Activated CD4-positive, alpha-beta memory T cell treated with anti-CD3 and anti-CD28 coated beads for 36 hours (primary cell): ENCODE data around the gene HACD2. TPM values are rescaled to one million over a fixed set of nuclear protein-coding genes. Genes with fewer than 3 reads are reported as not detected.

ENCODE experiments used
- CTCF ChIA-PET: fragments of 350-600 bp; sonication (Branson Sonifier 250); formaldehyde crosslinking; loops from one replicate; lab custom pipeline; 2021; ENCODE audit warnings: antibody characterized with exemption, inconsistent platforms; lab: Charles Lee
- POLR2A ChIA-PET: fragments of 350-600 bp; sonication (Branson Sonifier 250); formaldehyde crosslinking; loops from one replicate; lab custom pipeline; 2021; ENCODE audit warnings: antibody characterized with exemption; lab: Charles Lee
- DNase-seq: peaks from one replicate; pipeline ENCODE4 v3.0.0-alpha.2; 2020
- H3K27ac Mint-ChIP-seq: one replicate; pipeline ENCODE4 v1.8.0; 2021; ENCODE audit warnings: mixed read lengths
- H3K27me3 Mint-ChIP-seq: one replicate; pipeline ENCODE4 v1.8.0; 2021; ENCODE audit warnings: mixed read lengths
- H3K36me3 Mint-ChIP-seq: one replicate; pipeline ENCODE4 v1.8.0; 2021; ENCODE audit warnings: mixed read lengths
- H3K4me1 Mint-ChIP-seq: one replicate; pipeline ENCODE4 v1.8.0; 2021; ENCODE audit warnings: low read depth, mixed read lengths
- H3K4me3 Mint-ChIP-seq: one replicate; pipeline ENCODE4 v1.8.0; 2021; ENCODE audit warnings: mild to moderate bottlenecking, mixed read lengths
- H3K9me3 Mint-ChIP-seq: one replicate; pipeline ENCODE4 v1.8.0; 2021; ENCODE audit warnings: mixed read lengths
- intact Hi-C: fragments of 100-400 bp; cut with micrococcal nuclease; formaldehyde crosslinking; loops from one replicate; pipeline ENCODE4 v1.15.1; 2023
- total RNA-seq, 2 experiments: library from RNA; stranded (reverse); gene quantifications; one replicate each; pipeline ENCODE4 v1.2.3, GENCODE V29; 2021

Gene HACD2
- total RNA-seq, 2 experiments from 2014 or later = 27.0 to 27.9 TPM

DNA sequence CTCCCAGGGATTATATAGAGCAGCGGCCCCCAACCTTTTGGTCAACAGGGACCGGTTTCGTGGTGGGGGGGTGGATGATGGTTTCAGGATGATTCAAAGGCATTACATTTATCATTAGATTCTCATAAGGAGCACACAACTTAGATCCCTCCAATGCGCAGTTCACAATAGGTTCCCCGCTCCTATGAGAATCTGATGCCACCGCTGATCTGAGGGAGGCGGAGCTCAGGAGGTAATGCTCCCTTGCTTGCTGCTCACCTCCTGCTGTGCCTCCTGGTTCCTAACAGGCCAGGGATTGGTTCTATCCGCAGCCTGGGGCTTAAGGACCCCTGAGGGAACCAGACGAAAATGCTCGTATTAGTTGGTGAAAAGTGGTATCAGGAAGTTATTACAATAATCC is 1.3 kb upstream of the HACD2 start:
- H3K9me3 Mint-ChIP-seq = peaks cover 16% of the 10 kb centered on the region
- peak; percentile 66 for DNase-seq
- CTCF ChIA-PET = interaction anchor here (1.1 to 3.0 kb wide), 2 partner anchors 15 to 27 kb away, joined by 3 to 14 read pairs; no protein-coding TSS in a partner anchor
- POLR2A ChIA-PET = interaction anchor here (2.5 kb wide), 1 partner anchor 10 kb away, joined by 7 read pairs; no protein-coding TSS in a partner anchor
- H3K27ac Mint-ChIP-seq = no peak overlapping the region
- peaks cover 35% of the 10 kb centered on the region for H3K36me3 Mint-ChIP-seq
- H3K4me1 Mint-ChIP-seq = peaks cover 18% of the 10 kb centered on the region
- intact Hi-C loops = loop anchor here (10.0 kb wide), 1 partner anchor 791 kb away; the partner anchor contains the start of genes HSPBAP1 and SLC49A4
- no peak overlapping the region for H3K4me3 Mint-ChIP-seq
- H3K27me3 Mint-ChIP-seq = no peaks in the 10 kb centered on the region

DNA sequence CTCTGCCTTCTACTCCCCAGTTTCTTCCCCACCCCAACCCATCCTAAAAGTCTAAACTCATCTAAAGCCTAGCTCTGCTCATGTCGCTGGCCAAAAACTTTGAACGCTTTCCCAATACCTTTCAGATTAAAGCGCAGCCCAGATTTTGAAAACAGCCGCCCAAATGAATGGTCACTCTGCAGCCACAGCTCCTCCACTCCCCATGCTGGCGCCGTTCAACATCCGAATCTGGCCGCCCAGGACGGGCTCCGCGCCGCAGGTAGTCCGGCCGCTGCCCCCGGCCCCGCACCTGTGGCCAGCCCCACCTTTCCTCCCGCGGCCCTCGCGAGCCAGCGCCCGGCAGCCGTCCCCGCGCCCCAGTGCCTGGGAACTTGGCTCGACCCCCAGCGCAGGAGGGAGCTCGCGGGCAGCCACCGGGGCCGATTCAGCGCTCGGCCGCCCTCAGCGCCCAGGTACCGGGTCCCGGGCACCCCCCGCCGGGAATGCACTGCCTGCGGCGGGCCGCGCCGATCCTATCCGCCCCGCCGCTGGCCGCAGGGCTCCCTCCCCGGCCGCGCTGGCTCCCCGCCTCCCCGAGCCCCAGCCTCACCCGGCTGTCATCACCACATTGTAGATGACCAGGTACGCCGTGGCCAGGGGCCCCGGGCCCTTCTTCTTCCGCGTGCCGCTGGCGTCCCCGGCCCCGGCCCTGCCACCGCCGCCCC is 417 bp downstream of the HACD2 start:
- peak overlapping the region; percentile 65 for H3K27ac Mint-ChIP-seq
- CTCF ChIA-PET = interaction anchor here (0.8 to 3.0 kb wide), 4 partner anchors 23 to 33 kb away, joined by 3 to 14 read pairs (median 4); no protein-coding TSS in a partner anchor
- intact Hi-C loops = loop anchor here (2.0 to 10.0 kb wide), 3 partner anchors 44 to 1836 kb away; partner anchors contain the start of genes GOLGB1, HSPBAP1 and SLC49A4

DNA sequence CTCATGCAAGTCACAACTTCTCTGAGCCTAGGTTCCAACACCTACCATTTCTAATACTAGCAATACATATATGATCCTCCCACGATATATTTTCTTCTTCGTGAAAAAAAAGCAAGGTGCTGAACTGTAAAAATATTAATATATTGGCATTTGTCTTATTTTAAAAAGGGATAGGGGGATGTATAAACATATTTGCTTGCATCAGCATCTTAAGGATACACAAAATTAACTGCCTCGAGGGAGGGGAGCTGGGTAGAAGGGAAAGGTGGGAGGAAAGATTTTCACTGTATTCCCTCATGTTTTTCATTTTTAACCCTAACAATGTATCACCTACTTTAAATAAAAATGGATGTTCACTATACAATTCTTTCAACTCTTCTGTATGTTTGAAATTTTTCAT is 1.3 kb downstream of the HACD2 start:
- intact Hi-C loops = loop anchor here (10.0 kb wide), 1 partner anchor 789 kb away; the partner anchor contains the start of genes HSPBAP1 and SLC49A4
- no peak overlapping the region for H3K4me3 Mint-ChIP-seq
- POLR2A ChIA-PET = interaction anchor here (1.5 to 2.5 kb wide), 2 partner anchors 7 to 18 kb away, joined by 6 to 7 read pairs; no protein-coding TSS in a partner anchor
- peaks cover 18% of the 10 kb centered on the region for H3K4me1 Mint-ChIP-seq
- H3K27me3 Mint-ChIP-seq = no peaks in the 10 kb centered on the region
- CTCF ChIA-PET = interaction anchor here (1.3 to 3.0 kb wide), 4 partner anchors 15 to 30 kb away, joined by 3 to 14 read pairs (median 4); no protein-coding TSS in a partner anchor
- no peaks in the 10 kb centered on the region for H3K9me3 Mint-ChIP-seq
- no peak for DNase-seq
- H3K36me3 Mint-ChIP-seq = peaks cover 27% of the 10 kb centered on the region
- H3K27ac Mint-ChIP-seq = no peak overlapping the region

More for the DNA sequence above, 417 bp downstream of the HACD2 start:
- POLR2A ChIA-PET = interaction anchor here (1.5 to 2.5 kb wide), 2 partner anchors 8 to 19 kb away, joined by 6 to 7 read pairs; no protein-coding TSS in a partner anchor
- no peak for DNase-seq
- peaks cover 18% of the 10 kb centered on the region for H3K4me1 Mint-ChIP-seq
- no peaks in the 10 kb centered on the region for H3K9me3 Mint-ChIP-seq
- H3K36me3 Mint-ChIP-seq = peaks cover 29% of the 10 kb centered on the region
- no peaks in the 10 kb centered on the region for H3K27me3 Mint-ChIP-seq
- H3K4me3 Mint-ChIP-seq = no peak overlapping the region

DNA sequence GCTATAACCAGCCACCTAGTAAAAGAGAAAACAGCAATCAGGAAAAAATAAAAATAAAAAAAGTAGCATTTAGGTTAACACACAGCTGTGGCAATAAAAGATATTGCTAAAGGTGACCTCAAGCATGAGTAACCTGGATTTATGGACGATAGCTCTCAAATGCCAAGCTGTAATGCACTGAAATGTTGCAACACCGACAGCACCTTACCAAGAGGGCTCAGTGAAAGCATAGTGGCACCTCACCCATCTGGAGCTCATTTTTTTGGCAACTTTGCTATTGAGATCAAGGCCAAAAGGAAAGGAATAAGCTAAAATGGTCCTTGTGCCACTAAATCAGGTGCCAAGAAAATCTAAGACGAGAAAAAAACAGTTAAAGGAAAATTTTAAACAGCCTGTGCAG is 2.5 kb downstream of the HACD2 start:
- no peak overlapping the region for H3K27ac Mint-ChIP-seq
- no peaks in the 10 kb centered on the region for H3K9me3 Mint-ChIP-seq
- ChIA-PET POLR2A (no interaction called here), CTCF (interaction anchor here (1.3 to 2.2 kb wide), 2 partner anchors 14 to 23 kb away, joined by 3 to 12 read pairs; no protein-coding TSS in a partner anchor)
- peaks cover 18% of the 10 kb centered on the region for H3K4me1 Mint-ChIP-seq
- H3K27me3 Mint-ChIP-seq = no peaks in the 10 kb centered on the region
- peaks cover 27% of the 10 kb centered on the region for H3K36me3 Mint-ChIP-seq
- no peak for DNase-seq
- intact Hi-C loops = loop anchor here (10.0 kb wide), 1 partner anchor 788 kb away; the partner anchor contains the start of genes HSPBAP1 and SLC49A4
- no peak overlapping the region for H3K4me3 Mint-ChIP-seq

DNA sequence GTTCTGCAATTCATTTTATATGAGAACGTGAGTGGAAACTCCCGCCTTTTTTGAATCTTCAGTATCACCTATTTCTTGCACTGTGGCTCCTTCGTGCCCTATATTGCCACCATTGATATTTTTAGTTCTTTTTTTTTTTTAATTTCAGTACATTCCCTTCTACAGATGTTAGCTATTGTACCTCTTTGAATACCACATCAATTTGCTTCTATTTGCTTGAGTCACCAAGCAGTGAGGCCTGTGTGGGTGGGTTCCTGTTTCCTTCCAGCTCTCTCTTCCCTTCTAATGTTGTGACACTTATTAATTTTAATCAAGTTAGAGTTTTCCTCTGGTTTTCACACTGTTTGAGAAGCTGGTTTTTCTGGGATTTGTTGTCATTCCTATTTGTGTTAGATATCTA is 8.7 kb downstream of the HACD2 start:
- Mint-ChIP-seq H3K4me3 (no peak overlapping the region), H3K4me1 (peaks cover 18% of the 10 kb centered on the region), H3K27ac (no peak overlapping the region), H3K9me3 (no peaks in the 10 kb centered on the region), H3K36me3 (peaks cover 29% of the 10 kb centered on the region), H3K27me3 (no peaks in the 10 kb centered on the region)
- ChIA-PET CTCF (interaction anchor here (0.7 to 2.0 kb wide), 4 partner anchors 16 to 147 kb away, joined by 3 to 9 read pairs (median 6); no protein-coding TSS in a partner anchor), POLR2A (interaction anchor here (1.3 to 1.5 kb wide), 2 partner anchors 9 to 11 kb away, joined by 3 to 7 read pairs; partner anchors contain the start of gene HACD2)
- peak; percentile 43 for DNase-seq
- intact Hi-C loops = no loop called here

DNA sequence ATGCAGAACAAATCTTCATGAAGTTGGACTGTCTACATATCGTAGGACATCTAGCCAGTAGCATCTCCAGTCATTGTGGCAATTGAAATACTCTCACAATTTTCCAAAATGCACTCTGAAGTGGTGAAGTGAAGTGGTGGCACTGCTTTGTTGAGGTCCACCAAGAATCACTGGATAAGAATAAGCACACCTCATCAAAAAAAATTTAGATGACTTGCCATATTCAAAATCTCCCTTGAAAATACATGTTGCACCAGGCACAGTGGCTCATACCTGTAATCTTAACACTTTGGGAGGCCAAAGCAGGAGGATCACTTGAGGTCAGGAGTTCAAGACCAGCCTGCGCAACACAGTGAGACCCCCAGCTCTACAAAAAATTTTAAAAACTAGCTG is 12.9 kb downstream of the HACD2 start:
- Mint-ChIP-seq H3K27ac (no peak overlapping the region), H3K4me1 (peaks cover 18% of the 10 kb centered on the region), H3K4me3 (no peak overlapping the region), H3K9me3 (no peaks in the 10 kb centered on the region), H3K36me3 (peaks cover 11% of the 10 kb centered on the region), H3K27me3 (no peaks in the 10 kb centered on the region)
- intact Hi-C loops = no loop called here
- ChIA-PET CTCF (interaction anchor here (0.7 to 1.4 kb wide), 3 partner anchors 12 to 1173 kb away, joined by 3 to 7 read pairs (median 5); no protein-coding TSS in a partner anchor), POLR2A (no interaction called here)
- no peak for DNase-seq

DNA sequence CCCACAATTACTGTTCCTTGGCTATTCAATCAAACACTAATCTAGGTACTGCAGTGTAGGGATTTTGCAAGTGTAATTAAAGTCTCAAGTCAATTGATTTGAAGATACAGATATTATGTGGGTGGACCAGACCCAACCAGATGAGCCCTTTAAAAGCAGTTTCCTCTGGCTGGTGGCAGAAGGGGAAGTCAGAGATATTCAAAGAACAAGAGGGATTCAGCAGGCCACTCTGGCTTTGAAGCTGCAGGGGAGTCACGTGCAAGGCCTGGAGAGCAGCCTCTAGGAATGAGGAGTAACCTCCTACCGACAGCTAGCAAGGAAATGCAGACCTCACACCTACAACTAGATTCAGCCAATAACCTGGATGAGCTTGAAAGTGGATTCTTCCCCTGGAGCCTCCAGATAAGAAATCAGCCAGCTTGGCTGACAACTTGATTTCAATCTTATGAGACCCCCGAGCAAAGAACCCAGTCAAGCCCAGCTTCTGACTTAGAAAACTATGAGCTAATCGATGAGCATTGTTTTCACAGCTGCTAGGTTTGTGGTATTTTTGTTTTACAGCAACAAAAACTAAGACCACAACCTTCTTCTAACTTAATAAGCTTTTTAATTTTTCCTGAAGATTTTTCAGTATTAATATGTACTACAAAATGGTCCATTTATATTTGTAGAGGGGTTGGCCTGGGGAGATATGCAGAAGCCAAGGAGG is 13.4 kb downstream of the HACD2 start:
- Mint-ChIP-seq H3K9me3 (no peaks in the 10 kb centered on the region), H3K27ac (no peak overlapping the region), H3K27me3 (no peaks in the 10 kb centered on the region), H3K36me3 (peaks cover 7% of the 10 kb centered on the region), H3K4me1 (peaks cover 12% of the 10 kb centered on the region), H3K4me3 (no peak overlapping the region)
- no peak for DNase-seq
- POLR2A ChIA-PET = no interaction called here
- CTCF ChIA-PET = interaction anchor here (0.7 to 1.4 kb wide), 4 partner anchors 11 to 1173 kb away, joined by 3 to 7 read pairs (median 4); no protein-coding TSS in a partner anchor
- intact Hi-C loops = no loop called here

DNA sequence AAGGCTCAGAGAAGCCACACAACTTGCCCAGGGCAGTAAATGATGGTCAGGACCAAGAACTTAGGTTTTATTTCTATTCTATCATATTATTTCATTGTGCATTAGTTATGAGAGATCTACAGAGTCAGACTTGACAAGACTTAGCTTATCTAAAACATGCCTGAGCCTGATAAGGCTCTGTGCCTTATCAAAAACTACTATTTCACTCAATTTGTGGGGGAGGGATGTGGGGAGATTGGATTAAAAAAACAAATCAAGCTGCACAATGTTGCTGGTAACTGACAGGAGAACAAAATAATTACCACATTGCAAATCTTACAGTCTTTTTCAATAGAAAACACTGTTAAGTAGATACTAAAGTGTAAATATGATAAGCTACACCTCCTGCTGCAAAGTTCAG is 16.0 kb downstream of the HACD2 start:
- ChIA-PET POLR2A (no interaction called here), CTCF (interaction anchor here (0.7 to 1.3 kb wide), 2 partner anchors 9 to 14 kb away, joined by 3 to 7 read pairs; no protein-coding TSS in a partner anchor)
- Mint-ChIP-seq H3K4me3 (no peak overlapping the region), H3K4me1 (peaks cover 3% of the 10 kb centered on the region), H3K36me3 (peaks cover 7% of the 10 kb centered on the region), H3K9me3 (no peaks in the 10 kb centered on the region), H3K27ac (no peak overlapping the region), H3K27me3 (no peaks in the 10 kb centered on the region)
- DNase-seq = no peak
- intact Hi-C loops = no loop called here

DNA sequence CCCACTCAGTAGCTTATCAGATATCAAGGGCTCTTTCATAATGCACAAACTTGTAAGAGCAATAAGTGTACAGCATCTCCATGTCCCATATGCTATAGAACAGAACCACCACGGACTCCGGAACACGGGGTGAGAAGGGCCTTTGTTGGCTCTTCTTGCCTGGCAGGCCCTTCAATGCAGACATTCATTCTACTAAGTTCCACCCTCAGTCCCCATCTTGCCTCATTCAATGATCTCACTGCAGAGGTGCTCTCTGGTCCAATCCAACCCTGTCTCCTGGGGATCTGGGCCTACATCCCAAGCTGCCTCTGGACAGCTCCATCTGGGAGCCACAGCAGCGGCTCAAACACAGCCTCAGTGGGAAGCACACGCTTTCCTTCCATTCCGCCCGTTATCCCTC is 16.8 kb downstream of the HACD2 start:
- Mint-ChIP-seq H3K9me3 (no peaks in the 10 kb centered on the region), H3K4me1 (peaks cover 10% of the 10 kb centered on the region), H3K4me3 (no peak overlapping the region), H3K36me3 (peaks cover 7% of the 10 kb centered on the region), H3K27ac (no peak overlapping the region), H3K27me3 (no peaks in the 10 kb centered on the region)
- POLR2A ChIA-PET = no interaction called here
- intact Hi-C loops = no loop called here
- CTCF ChIA-PET = interaction anchor here (1.3 kb wide), 2 partner anchors 8 to 9 kb away, joined by 3 to 7 read pairs; no protein-coding TSS in a partner anchor
- DNase-seq = no peak

DNA sequence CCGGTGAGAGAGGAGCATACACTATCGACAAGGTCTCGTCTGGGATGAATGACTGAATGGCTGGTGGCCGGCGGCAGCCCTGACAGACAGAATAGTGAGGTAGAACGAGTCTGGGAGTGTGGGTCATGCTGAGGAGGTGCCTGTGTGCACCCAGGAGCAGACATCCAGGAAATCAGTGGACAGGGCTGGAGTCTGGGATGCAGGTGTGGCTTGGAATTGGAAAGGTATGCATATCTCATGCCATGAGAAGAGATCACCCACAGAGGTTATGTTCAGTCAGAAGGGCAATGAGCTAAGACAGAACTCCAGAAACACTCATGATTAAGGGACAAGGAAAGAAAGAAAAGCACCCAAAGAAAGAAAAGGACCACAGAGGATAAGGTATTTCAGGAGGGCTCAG is 20.8 kb downstream of the HACD2 start:
- intact Hi-C loops = no loop called here
- ChIA-PET CTCF (no interaction called here), POLR2A (no interaction called here)
- Mint-ChIP-seq H3K4me3 (no peak overlapping the region), H3K36me3 (peaks cover 3% of the 10 kb centered on the region), H3K27ac (no peak overlapping the region), H3K27me3 (no peaks in the 10 kb centered on the region), H3K9me3 (no peaks in the 10 kb centered on the region), H3K4me1 (peaks cover 19% of the 10 kb centered on the region)
- no peak for DNase-seq

DNA sequence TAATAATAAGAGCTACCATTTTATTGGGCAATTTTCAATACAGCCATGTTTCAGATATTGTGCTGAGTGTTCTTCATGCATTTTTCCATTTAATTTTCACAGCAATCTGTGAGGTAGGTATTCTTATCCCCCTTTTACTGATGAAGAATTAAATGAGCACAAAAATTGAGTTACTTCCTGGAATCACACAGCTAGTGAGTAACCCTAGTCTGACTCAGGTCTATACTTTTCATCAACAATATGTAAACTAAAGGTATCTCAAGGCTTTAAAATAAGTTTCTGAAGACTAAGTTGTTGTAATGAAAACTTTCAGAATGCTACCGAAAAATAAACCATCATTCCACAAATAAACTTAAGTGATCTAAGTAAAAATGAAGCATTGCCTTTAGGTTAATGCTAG is 22.3 kb downstream of the HACD2 start:
- peaks cover 3% of the 10 kb centered on the region for H3K36me3 Mint-ChIP-seq
- ChIA-PET POLR2A (no interaction called here), CTCF (interaction anchor here (0.8 to 6.4 kb wide), 7 partner anchors 9 to 235 kb away, joined by 3 to 114 read pairs (median 4); no protein-coding TSS in a partner anchor)
- no peaks in the 10 kb centered on the region for H3K27me3 Mint-ChIP-seq
- no peak overlapping the region for H3K27ac Mint-ChIP-seq
- intact Hi-C loops = no loop called here
- no peak for DNase-seq
- H3K4me3 Mint-ChIP-seq = no peak overlapping the region
- no peaks in the 10 kb centered on the region for H3K9me3 Mint-ChIP-seq
- H3K4me1 Mint-ChIP-seq = peaks cover 19% of the 10 kb centered on the region
